Left lung (tissue), 10 donors: ENCODE results near the gene B4GALNT4. TPM values are rescaled to one million over a fixed set of nuclear protein-coding genes. Genes with fewer than 3 reads are reported as not detected.
"Not testable (repeated sequence)": the region's sequence is repeated elsewhere in the genome, so short reads cannot be mapped to it uniquely, and the experiment has no call there.

Experiments
- ATAC-seq: fragments of 200-7000 bp; cut with Tn5 transposase; one replicate; pipeline ENCODE4 v1.9.1; 2020; ENCODE audit warnings: moderate library complexity
- DNase-seq, 4 donors: peaks; one replicate each; pipeline ENCODE4 v3.0.0-alpha.2; 2013 to 2020
- H3K27ac ChIP-seq, 2 donors: fragments of 200-600 bp; sonication (generic) in 1 of 2; one replicate each; pipeline versions ENCODE4 v1.5.0 to v1.8.0; 2020 to 2021
- H3K27me3 ChIP-seq, 2 donors: fragments of 200-600 bp; sonication (generic) in 1 of 2; one replicate each; pipeline versions ENCODE4 v1.5.0 to v1.8.0; 2020 to 2021
- H3K36me3 ChIP-seq, 2 donors: fragments of 200-600 bp; sonication (generic) in 1 of 2; one replicate each; pipeline versions ENCODE4 v1.5.0 to v1.8.0; 2020 to 2021
- H3K4me1 ChIP-seq, 2 donors: fragments of 200-600 bp; one replicate each; pipeline ENCODE4 v1.8.0; 2021
- H3K4me3 ChIP-seq, 2 donors: fragments of 200-600 bp; sonication (generic) in 1 of 2; one replicate each; pipeline versions ENCODE4 v1.5.0 to v1.8.0; 2020 to 2021; ENCODE audit warnings: mild to moderate bottlenecking in 1 of 2
- H3K9me3 ChIP-seq, 2 donors: fragments of 200-600 bp; sonication (generic) in 1 of 2; one replicate each; pipeline versions ENCODE4 v1.5.0 to v1.8.0; 2020 to 2021
- CTCF ChIP-seq, 2 donors: fragments of 200-600 bp; sonication (generic) in 1 of 2; IDR thresholded peaks; one replicate each; pipeline versions ENCODE4 v1.5.0 to v1.8.0; 2021; ENCODE audit warnings: antibody characterized with exemption in 2 of 2
- intact Hi-C, 2 donors: fragments of 100-400 bp; cut with DNase I; formaldehyde crosslinking; loops; one replicate each; pipeline versions ENCODE4 v1.11.2 to v1.14.2; 2022
- polyA plus RNA-seq, 6 donors: library from polyadenylated mRNA; unstranded; fragments of 120-200 nt; gene quantifications; one replicate each; pipeline ENCODE4 v1.2.1, GENCODE V29; 2013; ENCODE audit not compliant: insufficient read length in 6 of 6
- total RNA-seq, 2 donors: library from RNA; stranded (reverse); fragmentation: NEBNext Ultra II Directional; extraction: Animal tissue kit (Norgen Biotek cat#: 25700); gene quantifications; one replicate each; pipeline ENCODE4 v1.2.1, GENCODE V29; 2021
- donor health status: DM: no; HTN: yes; CAD: no.
- donor health status: DM: no; HTN: no; CAD: no.

Gene B4GALNT4
- total and polyA plus RNA-seq, 8 donors: 1.4 to 78.7 (median 52.4) TPM

DNA sequence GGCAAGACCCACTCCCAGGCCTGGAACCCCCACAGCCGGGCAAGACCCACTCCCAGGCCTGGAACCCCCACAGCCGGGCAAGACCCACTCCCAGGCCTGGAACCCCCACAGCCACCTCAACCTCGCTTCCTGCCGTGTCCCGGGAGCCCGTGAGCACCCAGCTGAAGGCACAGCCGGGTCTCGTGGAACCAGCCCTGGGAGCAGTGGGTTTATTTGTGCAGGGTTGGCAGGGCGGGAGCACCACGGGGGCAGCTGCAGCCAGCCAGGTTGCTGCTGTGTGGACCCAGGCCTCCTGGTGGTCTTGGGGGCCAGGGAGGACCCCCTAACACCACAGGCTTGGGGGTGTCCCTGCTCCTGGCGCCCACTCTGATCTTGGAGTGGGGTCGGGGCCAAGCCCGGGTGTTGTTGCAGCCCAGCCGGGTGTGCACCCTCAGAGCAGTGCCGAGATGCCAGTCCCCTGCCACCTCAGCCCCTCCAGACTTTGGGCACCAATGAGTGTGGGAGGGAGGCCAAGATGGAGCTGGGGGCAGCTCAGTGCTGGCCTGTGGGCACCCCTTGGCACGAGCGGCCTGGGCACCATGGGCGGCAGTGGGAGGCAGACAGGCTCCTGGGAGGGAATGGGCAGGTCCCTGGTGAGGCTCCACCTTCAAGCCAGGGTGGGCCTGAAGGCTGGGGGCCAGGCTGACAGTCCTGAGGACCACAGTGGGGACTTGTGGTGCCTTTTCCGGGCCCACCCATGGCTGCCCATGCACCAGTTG, 16.5 kb downstream of the B4GALNT4 start:
- Histone ChIP-seq H3K9me3 (peaks cover 0 to 19% of the 10 kb centered on the region in 2 donors), H3K36me3 (no peaks in the 10 kb centered on the region), H3K27ac (no peak overlapping the region), H3K27me3 (peaks cover 0 to 14% of the 10 kb centered on the region in 2 donors), H3K4me3 (no peak overlapping the region), H3K4me1 (no peaks in the 10 kb centered on the region)
- TF ChIP-seq CTCF (IDR thresholded peaks at IDR 0.05): no peak
- DNase-seq: no peak
- no peak for ATAC-seq
- intact Hi-C loops: no loop called here

GRCh38 chr11:386483-386882, 17.2 kb downstream of the B4GALNT4 start:
- Histone ChIP-seq H3K4me1 (no peaks in the 10 kb centered on the region), H3K4me3 (no peak overlapping the region), H3K36me3 (no peaks in the 10 kb centered on the region), H3K27ac (no peak overlapping the region), H3K9me3 (peaks cover 0 to 19% of the 10 kb centered on the region in 2 donors), H3K27me3 (peaks cover 0 to 10% of the 10 kb centered on the region in 2 donors)
- intact Hi-C loops: no loop called here
- TF ChIP-seq CTCF (IDR thresholded peaks at IDR 0.05): no peak
- ATAC-seq: no peak
- DNase-seq: no peak

- DNase-seq (no peak), ATAC-seq (no peak)
- intact Hi-C loops: no loop called here
- no peak overlapping the region for H3K27ac ChIP-seq
- H3K4me3 ChIP-seq: no peak overlapping the region
- peaks cover 0 to 19% of the 10 kb centered on the region in 2 donors for H3K9me3 ChIP-seq
- H3K36me3 ChIP-seq: no peaks in the 10 kb centered on the region
- H3K4me1 ChIP-seq: no peaks in the 10 kb centered on the region
- H3K27me3 ChIP-seq: peaks cover 0 to 2% of the 10 kb centered on the region in 2 donors
- TF ChIP-seq CTCF (IDR thresholded peaks at IDR 0.05): no peak
Measured at GRCh38 chr11:387193-387793, 18.0 kb downstream of the B4GALNT4 start.

- ATAC-seq, H3K36me3 ChIP-seq, H3K4me3 ChIP-seq, H3K27ac ChIP-seq, H3K4me1 ChIP-seq, DNase-seq, H3K27me3 ChIP-seq, intact Hi-C loops: not testable (repeated sequence)
- peaks cover 0 to 19% of the 10 kb centered on the region in 2 donors for H3K9me3 ChIP-seq
Measured at GRCh38 chr11:389369-389768, 20.1 kb downstream of the B4GALNT4 start.

GRCh38 chr11:390175-390574, 20.9 kb downstream of the B4GALNT4 start:
- TF ChIP-seq CTCF (IDR thresholded peaks at IDR 0.05): no peak
- ATAC-seq (no peak), DNase-seq (no peak)
- H3K27ac ChIP-seq: no peak overlapping the region
- intact Hi-C loops: no loop called here
- H3K36me3 ChIP-seq: no peaks in the 10 kb centered on the region
- H3K27me3 ChIP-seq: no peaks in the 10 kb centered on the region
- no peak overlapping the region for H3K4me3 ChIP-seq
- peaks cover 0 to 19% of the 10 kb centered on the region in 2 donors for H3K9me3 ChIP-seq
- no peaks in the 10 kb centered on the region for H3K4me1 ChIP-seq
